GM12872 (cell line): ENCODE results near the gene KRTAP3-3.

Experiments used
- CTCF ChIP-seq: IDR thresholded peaks from 3 replicates; pipeline ENCODE4 v1.5.1; 2011; ENCODE audit warnings: low read depth, mild to moderate bottlenecking, low read length, moderate library complexity; ENCODE audit not compliant: insufficient read depth

Gene KRTAP3-3

GRCh38 chr17:40950176-40950575 is 43.8 kb downstream of the KRTAP3-3 start:
- TF ChIP-seq CTCF, result no peak

GRCh38 chr17:40949418-40949817 is 44.5 kb downstream of the KRTAP3-3 start:
- TF ChIP-seq CTCF, result no peak

GRCh38 chr17:40947929-40948328 is 46.0 kb downstream of the KRTAP3-3 start:
- no peak for TF ChIP-seq CTCF

GRCh38 chr17:40945414-40945813 is 48.5 kb downstream of the KRTAP3-3 start:
- no peak for TF ChIP-seq CTCF

- no peak for TF ChIP-seq CTCF
These were observed 49.4 kb downstream of the KRTAP3-3 start for GRCh38 chr17:40944531-40944930.
